ENCODE data around the gene URB1. TPM values are rescaled to one million over a fixed set of nuclear protein-coding genes. Genes with fewer than 3 reads are reported as not detected.
A peak's percentile ranks its signal among the peaks of the same experiment; 100 is the strongest.
"Not testable (repeated sequence)": the region's sequence is repeated elsewhere in the genome, so short reads cannot be mapped to it uniquely, and the experiment has no call there.

Gene URB1
- total RNA-seq, result 11.8 TPM

DNA sequence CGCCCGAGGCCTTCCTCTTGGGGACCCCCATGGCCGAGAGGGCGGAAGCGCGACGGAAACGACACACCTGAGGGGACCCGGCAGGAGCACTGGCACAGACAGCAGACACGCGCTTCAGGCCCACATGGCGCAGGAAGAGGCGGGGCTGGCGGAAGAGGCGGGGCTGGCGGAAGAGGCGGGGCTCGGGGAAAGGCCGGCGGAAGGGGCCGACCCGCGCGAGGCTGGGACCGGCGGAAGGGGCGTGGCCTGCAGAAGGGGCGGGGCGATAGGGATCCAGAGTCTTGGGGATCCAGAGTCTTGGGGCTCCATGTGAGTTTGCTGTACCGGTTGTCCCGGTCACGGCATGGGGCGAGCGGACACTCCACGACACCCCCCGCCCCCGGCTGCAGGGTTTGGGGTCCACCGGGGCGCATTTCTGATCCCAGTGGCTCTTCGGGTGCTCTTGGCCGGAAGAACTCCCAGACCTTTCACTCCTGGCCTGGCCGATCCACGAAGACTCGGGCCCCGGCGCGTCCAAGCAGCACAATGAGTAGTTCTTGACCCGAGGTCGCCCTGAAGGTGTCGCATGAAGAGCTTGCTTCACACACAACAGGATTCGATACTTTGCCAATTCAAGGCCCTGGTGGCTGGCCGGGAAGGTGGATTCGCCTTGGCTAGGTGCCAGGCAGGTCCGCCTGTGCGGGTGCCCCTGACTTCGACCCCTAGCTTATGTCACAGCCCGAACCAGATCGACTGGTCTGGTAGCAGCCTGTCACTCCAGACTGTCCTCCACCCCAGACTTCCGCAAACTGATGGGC is at the start of gene URB1:
Gene URB1, minus strand, starts transcription at position 133 of the 797 bp plus-strand sequence. Its CDS starts 102 bp downstream, at position 31.
- DNase-seq (ENCODE audit: low read depth in 2 of 3, low spot score in 2 of 3), result peak; percentile 80 to 91 (median 88)

DNA sequence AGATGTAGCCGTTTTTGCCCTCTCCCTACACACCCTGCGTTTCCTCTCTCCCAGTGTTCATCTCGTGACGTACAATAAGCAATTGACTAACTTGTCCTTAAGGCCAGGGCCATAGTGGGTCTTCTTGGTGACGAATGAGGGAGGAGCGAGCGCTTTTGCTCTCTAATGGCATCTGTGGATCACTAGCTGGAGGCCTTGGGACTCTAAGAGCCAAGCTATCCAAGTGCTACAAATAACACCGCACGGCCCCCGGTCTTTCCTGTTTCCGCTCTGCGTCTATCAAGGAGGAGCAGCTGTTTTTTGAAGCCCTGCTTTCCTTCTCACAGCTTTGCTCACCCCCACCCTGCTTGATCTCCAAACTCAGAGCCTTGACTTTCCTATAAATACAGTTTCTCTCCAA is 44.9 kb upstream of the URB1 start:
- DNase-seq (ENCODE audit: low read depth in 2 of 3, low spot score in 2 of 3), result peak in 2 of 3 donors; percentile 65 to 88

DNA sequence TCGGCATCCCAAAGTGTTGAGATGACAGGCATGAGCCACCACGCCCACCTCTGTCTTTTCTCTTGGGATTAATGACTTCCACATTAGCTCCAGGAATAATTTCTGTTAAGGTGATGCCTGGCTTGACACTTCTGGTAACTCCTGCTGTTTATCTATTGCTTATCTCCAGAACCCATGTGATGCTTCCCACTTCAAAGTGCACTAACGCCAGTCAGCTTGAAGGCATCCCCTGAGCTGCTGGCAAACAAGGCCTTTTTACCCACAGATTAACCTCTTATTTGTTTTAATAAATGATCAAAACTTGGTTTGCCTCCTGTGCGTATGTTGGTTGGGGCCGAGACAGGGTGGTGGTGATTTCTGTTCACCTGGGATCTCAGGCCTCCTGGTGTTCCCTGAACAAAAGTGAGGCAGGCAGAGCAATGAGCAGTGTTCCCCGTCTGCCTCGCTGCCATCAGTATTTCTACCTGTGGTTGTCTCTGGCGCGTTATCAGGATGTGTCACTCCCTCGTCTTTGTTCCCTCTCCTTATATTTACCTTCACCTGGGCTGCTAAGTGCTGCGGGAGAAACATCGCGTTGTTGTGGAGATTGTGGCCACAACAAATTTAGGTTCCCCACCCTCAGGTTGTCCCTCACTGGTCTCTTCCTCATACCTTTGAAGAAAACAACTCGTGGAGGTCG is 40.3 kb upstream of the URB1 start:
- not testable (repeated sequence) for DNase-seq (ENCODE audit: low read depth in 2 of 3, low spot score in 2 of 3)

DNA sequence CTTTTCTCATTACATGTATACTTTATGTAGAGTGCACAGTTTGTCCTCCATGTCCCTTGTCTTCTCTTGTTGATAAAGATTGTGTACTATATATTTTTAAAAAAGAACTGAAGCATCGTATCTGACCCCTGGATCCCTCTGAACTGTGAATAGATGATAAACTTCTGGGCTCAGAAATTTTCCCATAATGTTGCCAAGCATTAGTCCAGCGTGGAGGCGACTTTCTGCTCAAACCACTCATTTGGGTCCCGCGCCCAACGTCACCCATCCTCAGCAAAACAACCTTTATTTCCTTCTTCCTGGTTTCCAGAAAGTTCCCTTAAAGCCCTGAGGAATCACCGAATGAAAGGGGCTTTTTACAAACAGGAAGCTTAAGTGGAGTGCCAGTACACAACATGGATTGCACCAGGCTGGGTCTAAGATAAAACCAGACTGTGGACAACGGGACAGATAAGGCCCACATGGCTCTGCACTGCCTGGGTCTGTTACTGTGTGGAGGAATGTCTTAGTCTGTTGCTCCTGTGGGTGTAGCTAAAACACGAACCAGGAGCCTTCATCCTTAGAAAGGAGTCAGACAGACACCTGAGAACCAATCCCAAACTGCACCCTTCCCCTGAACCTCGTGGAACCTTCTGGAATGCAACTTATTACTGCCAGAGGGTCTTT is 35.3 kb upstream of the URB1 start:
- DNase-seq (ENCODE audit: low read depth in 2 of 3, low spot score in 2 of 3), result no peak

DNA sequence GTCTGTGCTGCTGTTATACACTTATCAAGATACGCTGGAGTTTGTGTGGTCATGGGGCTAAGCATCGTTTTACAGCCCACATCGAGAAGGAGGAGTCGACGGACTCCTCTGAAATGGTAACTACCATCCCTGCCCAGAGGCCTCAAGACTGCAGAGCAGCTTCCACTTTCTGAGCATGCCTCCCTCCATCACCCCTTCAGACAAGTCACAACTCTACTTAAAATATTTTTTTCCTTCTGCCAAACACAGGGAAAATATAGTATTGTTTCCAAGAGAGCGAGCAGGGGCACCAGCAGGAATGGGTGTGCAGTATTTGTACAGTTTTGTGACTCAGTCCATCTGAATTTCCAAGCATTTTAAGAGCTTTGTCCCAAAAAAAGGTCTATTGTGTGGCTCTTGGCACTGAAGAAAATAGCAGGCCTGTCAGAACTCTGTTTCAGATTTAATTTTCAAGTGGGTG is 33.8 kb upstream of the URB1 start:
- DNase-seq (ENCODE audit: low read depth in 2 of 3, low spot score in 2 of 3), result no peak

DNA sequence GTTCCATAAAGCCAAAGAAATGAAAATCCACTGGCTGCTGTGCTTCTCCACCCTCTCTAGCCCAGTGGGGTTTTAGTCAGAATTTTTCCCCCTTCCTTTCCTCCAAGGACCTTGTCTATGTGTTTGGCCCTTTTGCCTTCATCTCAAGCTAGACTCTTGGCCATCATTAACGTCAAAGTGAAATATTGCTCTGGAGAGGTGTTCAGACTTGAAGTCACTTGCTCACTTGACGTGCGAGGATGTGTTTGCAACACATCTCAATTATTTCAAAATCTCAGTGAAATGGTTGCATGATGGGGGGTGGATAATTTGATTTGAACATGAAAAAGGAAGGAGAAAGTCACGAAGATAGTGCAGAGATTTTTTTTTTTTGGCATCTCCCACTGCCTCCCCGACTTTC is 33.3 kb upstream of the URB1 start:
- no peak for DNase-seq (ENCODE audit: low read depth in 2 of 3, low spot score in 2 of 3)

DNA sequence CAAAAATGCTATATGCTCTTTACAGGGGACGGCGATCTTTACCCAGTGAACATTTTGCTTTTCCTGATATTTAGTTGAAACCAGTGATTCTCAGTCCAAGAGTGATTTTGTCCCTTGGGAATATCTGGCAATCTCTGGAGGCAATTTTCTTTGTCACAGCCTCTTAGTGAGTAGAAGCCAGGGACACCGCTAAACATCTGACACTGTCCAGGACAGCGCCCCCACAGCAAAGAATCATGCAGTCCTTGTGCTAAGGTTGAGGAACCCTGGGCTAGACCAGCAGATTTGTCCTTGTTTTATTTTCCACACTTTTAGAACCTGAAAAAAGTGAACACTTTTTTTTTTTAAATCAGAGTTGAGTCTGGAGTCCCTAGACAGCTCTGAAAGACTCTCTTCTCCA is 32.8 kb upstream of the URB1 start:
- no peak for DNase-seq (ENCODE audit: low read depth in 2 of 3, low spot score in 2 of 3)

DNA sequence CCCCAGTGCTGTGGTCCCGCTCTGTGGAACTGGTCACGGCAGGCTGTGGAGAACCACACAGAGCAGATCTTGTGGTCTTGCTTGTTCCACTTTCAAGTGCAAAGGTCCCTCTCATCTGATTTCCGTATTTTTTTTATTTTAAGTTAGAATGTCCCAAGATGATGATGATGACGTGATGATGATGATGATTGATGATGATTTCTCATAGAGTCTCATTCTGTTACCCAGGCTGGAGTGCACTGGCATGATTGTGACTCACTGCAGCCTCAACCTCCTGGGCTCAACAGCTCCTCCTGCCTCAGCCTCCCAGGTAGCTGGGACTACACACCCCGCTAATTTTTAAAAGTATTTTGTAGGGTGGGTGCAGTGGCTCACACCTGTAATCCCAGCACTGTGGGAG is 31.9 kb upstream of the URB1 start:
- DNase-seq (ENCODE audit: low read depth in 2 of 3, low spot score in 2 of 3), result no peak

DNA sequence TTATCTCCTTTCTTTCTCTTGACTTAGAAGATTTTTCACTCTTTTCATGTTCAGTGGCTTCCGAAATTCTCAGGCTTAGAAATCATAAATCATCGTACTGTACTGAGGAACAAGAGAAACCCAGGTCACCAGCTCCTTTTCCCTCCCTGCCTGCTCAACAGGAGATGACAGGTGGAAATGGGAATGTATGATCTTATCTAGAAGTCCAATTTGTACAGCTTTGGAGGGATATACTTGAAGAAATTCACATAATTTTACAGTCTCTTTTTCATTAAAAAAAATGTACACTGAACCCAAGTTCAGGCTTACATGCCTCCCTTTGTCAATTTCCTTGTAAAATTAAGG is 31.4 kb upstream of the URB1 start:
- DNase-seq (ENCODE audit: low read depth in 2 of 3, low spot score in 2 of 3), result no peak

- DNase-seq (ENCODE audit: low read depth in 2 of 3, low spot score in 2 of 3), result no peak
These were observed 30.7 kb upstream of the URB1 start for GRCh38 chr21:32423320-32424190.

DNA sequence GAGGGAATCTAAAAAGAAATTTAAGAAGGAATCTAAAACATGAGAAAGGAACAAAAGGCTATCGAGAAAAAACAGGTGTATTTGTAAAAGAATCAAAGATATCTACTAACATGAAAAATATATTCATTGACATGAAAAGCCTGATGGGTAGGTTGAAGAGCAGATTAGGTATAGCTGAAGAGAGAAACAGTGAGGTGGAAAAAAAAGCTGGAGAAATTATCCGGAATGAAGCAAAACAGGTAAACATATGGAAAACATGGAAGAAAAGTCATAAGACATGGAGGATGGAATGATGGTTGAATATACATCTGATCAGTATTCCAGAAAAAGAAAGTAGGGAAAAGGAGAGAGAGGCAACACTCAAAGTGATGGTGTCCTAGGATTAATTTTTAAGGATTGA is 29.3 kb upstream of the URB1 start:
- no peak for DNase-seq (ENCODE audit: low read depth in 2 of 3, low spot score in 2 of 3)

GRCh38 chr21:32418146-32418545 is 25.3 kb upstream of the URB1 start:
- DNase-seq (ENCODE audit: low read depth in 2 of 3, low spot score in 2 of 3), result no peak

DNA sequence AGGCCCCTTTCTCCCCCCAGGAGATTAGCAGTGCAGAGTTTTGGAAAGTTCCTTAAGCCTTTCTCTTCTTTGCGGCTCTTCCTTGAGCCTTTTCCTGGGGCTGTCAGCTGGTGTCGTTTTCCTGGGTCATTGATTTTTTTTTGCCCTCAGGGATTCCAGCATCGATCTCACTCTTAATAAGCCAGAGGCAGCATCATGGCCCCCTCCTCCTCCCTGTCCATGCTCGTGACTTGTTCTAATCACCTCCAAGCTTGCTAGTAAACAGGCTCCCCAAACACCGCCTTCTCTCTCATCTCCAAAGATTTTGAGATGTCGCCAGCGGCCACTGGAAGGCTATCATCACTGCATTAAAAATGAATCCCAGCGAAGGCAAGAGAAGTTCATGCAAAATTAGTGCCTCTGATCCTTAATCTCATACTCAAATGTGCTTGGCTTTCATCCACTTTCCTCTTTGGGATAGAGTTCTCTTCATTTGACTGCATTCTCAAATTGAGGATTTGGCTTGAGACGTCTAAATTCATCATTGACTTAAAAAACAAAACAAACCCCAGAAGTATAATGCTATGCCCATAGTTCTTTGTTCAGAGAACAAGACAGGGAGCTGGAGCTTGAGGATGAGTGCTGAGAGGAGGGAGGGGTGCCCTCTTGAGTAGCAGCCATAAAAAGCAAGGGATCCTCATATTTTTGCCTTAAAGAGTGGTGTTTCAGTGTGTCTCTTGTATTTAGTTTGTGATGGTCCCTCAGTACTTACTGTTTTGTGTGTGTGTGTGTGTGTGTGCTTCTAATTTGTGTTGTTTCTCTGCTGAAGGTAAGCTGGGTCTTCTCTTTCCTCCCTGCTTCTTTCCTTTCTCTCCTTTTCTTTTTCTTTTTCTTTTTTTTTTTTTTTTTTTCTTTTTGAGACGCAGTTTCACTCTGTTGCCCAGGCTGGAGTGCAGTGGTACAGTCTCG is 22.9 kb upstream of the URB1 start:
- no peak for DNase-seq (ENCODE audit: low read depth in 2 of 3, low spot score in 2 of 3)

GRCh38 chr21:32414579-32415358 is 22.0 kb upstream of the URB1 start:
- DNase-seq (ENCODE audit: low read depth in 2 of 3, low spot score in 2 of 3), result peak in 2 of 3 donors; percentile 24 to 49

GRCh38 chr21:32413697-32414578 is 21.1 kb upstream of the URB1 start:
- no peak for DNase-seq (ENCODE audit: low read depth in 2 of 3, low spot score in 2 of 3)

GRCh38 chr21:32413015-32413504 is 20.2 kb upstream of the URB1 start:
- no peak for DNase-seq (ENCODE audit: low read depth in 2 of 3, low spot score in 2 of 3)

GRCh38 chr21:32412162-32413014 is 19.6 kb upstream of the URB1 start, which contains the start of gene EVA1C:
Gene EVA1C, plus strand, starts transcription at chr21:32412706. Its CDS starts 148 bp downstream, at chr21:32412854.
- peak; percentile 56 to 71 (median 59) for DNase-seq (ENCODE audit: low read depth in 2 of 3, low spot score in 2 of 3)
